Choroid plexus epithelial cell (primary cell): Measurements from ENCODE around the gene PKD1L1.
A peak's percentile ranks its signal among the peaks of the same experiment; 100 is the strongest.

Source experiments
- DNase-seq: peaks from one replicate; pipeline ENCODE4 v3.0.0-alpha.2; 2010; ENCODE audit warnings: low read depth
- H3K4me3 ChIP-seq: 2 replicates; pipeline ENCODE4 v1.5.1; 2011; ENCODE audit warnings: low read depth, mild to moderate bottlenecking, control low read depth, low read length, moderate library complexity
- TF ChIP-seq, protein P1 (sequence below): conservative IDR thresholded peaks from 2 replicates; pipeline ENCODE4 v1.5.1; 2011; ENCODE audit warnings: low read depth, mild to moderate bottlenecking, control low read depth, inconsistent platforms, low read length, moderate library complexity

PKD1L1 gene

GRCh38 chr7:47956220-47956619, 8.0 kb upstream of the PKD1L1 start:
- no peak overlapping the region for H3K4me3 ChIP-seq
- TF ChIP-seq, protein P1, sequence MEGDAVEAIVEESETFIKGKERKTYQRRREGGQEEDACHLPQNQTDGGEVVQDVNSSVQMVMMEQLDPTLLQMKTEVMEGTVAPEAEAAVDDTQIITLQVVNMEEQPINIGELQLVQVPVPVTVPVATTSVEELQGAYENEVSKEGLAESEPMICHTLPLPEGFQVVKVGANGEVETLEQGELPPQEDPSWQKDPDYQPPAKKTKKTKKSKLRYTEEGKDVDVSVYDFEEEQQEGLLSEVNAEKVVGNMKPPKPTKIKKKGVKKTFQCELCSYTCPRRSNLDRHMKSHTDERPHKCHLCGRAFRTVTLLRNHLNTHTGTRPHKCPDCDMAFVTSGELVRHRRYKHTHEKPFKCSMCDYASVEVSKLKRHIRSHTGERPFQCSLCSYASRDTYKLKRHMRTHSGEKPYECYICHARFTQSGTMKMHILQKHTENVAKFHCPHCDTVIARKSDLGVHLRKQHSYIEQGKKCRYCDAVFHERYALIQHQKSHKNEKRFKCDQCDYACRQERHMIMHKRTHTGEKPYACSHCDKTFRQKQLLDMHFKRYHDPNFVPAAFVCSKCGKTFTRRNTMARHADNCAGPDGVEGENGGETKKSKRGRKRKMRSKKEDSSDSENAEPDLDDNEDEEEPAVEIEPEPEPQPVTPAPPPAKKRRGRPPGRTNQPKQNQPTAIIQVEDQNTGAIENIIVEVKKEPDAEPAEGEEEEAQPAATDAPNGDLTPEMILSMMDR = no peak
- DNase-seq = no peak

DNA sequence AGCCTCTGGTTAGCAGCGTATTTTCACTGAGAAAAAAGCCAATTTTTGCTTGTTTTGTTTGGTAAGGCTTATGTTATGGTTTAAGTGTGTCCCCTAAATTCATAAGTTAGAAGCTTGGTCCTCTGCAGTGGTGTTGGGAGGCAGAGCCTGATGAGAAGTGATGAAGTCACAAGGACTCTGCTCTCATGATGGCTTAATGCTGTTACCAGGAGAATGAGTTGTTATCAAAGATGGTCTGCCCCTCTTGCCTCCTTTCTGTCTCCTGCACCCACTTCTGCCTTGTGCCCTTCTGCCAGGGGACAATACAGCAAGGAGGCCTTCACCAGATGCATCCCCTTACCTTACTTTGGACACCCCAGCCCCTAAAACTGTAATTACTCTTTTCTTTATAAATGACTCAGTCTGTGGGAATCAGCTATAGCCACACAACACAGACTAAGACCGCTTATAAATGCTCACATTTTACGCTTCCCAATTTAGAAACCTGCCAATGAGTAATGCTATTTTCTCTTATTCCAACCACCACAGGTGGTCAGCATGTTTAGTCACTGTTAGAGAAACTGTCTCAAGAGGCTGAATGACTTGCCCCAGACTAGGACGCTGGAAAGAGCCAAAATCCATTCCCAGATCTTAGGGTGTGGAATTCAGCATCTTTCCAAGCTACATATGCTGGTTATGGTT, 6.1 kb upstream of the PKD1L1 start:
- TF ChIP-seq, protein P1 = no peak
- DNase-seq = peak; percentile 46
- H3K4me3 ChIP-seq = no peak overlapping the region

DNA sequence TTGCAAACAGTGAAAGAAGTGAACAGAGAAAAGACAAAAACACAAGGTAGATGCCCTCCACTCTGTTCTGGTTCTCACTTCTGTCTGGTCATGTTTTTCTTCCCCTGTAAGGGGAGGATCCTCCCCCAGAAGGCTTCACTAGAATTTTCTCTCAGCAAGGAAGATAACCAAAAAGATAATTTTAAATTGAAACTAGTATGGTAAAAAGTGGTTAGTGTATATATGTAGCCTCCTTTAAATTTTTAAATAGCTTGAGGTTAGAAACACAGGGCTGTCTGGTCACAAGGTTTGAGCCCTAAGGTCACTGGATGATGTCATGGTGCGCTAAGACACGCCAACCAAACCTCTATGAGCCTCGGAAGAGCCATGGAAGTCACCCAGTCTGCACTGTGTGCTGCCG, 5.6 kb upstream of the PKD1L1 start:
- DNase-seq = no peak
- no peak overlapping the region for H3K4me3 ChIP-seq
- TF ChIP-seq, protein P1 = no peak

GRCh38 chr7:47952224-47952623, 4.0 kb upstream of the PKD1L1 start:
- no peak overlapping the region for H3K4me3 ChIP-seq
- TF ChIP-seq, protein P1 = no peak
- DNase-seq = no peak

DNA sequence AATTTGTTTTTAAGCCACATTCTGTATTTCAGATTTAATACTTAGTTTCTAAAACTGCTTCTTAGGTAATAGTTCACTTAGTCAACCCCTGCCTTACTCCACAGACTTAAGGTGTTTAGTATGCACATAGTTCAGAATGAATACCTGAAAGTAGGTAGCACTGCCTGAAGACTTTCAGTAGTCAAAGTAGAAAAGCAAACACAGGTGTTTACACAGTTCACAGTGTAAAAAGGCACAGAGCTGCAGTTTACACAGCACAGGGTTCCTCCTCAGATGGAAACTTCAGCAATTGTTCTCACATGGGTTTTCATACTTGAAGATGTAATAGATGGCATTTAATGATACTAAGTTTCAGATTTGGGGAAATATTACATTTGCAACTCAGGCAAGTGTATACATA, 3.1 kb upstream of the PKD1L1 start:
- no peak for DNase-seq
- TF ChIP-seq, protein P1 = no peak
- H3K4me3 ChIP-seq = no peak overlapping the region

DNA sequence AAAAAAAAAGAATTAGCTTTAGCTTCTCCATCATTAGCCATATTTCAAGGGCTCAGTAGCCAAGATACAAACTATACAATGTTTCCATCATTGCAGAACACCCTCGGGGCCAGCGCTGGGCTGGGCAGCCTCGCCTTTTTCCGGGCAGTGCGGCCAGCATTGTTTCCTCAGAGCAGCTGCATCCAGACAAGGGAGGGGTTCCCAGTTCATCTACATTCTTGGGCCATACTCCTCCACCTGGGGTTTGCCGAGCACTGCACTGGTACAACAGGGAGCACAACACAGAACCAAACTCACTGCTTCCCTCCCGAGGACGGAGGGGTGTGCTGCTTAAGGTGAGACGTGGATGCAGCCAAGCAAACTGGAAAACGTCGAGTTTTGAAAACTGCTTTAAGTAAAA, 2.4 kb upstream of the PKD1L1 start:
- no peak overlapping the region for H3K4me3 ChIP-seq
- DNase-seq = no peak
- TF ChIP-seq, protein P1 = no peak

DNA sequence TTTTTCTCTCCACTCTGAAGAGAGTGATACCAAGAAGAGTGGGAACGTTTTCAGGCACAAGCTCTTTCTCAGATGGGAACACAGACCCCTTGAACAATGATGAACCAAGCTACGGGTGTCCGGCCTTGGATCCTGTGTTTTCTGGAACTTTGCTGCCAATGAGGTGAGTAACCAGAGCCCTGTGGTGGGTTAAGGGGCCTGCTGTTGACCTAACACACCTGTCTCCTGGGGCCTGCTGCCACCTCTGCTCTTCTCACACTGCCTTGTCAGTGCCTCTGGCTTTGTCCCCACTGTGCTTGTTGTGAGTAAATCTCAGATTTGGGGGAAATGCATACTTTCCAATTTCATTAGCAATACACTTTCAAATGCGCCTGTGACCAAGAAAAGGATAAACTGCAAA, 1.4 kb upstream of the PKD1L1 start:
- TF ChIP-seq, protein P1 = no peak
- DNase-seq = no peak
- H3K4me3 ChIP-seq = no peak overlapping the region
